ENCODE measurements around the gene TSPAN9. TPM values are rescaled to one million over a fixed set of nuclear protein-coding genes. Genes with fewer than 3 reads are reported as not detected.

Gene TSPAN9
- total RNA-seq, 1 experiment from 2014 or later = 7.7 TPM

DNA sequence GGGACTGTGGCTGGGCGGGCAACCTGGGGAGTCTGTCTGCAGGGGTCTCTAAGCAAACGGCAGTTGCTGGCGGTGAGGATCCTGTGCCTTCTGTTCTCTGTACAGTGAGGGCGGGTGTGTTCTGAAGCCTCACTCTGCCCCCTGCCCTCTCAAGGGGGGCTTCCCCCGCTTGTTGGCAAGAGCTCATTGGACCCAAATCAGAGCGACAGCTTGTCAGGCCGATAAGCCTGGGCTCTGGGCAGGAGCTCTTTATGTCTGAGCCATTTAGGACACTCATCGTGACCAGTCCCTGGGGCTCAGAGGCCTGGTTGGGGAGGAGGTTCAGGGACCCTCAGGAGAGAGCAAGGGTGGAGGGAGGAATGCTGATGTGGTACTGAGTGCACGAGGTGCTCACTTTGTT is 136.0 kb downstream of the TSPAN9 start:
- H3K4me1 ChIP-seq (ENCODE audit: control insufficient read depth, insufficient read depth, low read length) = no peaks in the 10 kb centered on the region
- H3K27me3 ChIP-seq (ENCODE audit: control insufficient read depth, insufficient read depth, low read length) = no peaks in the 10 kb centered on the region
- intact Hi-C loops (cut with micrococcal nuclease; ENCODE audit: unreplicated experiment) (no loop called here), in situ Hi-C loops (cut with HindIII; ENCODE audit: low pct_unique_long_range_greater_than_20kb, low sequenced_read_pairs) (no loop called here)
- ATAC-seq = no peak
- POLR2A ChIA-PET = no interaction called here
- CTCF ChIA-PET = no interaction called here
- no peak overlapping the region for H3K4me3 ChIP-seq (ENCODE audit: low read depth in 2 of 2, low read length in 2 of 2)
- H3K27ac ChIP-seq (ENCODE audit: low read length) = no peak overlapping the region
- no peak for TF ChIP-seq TCF7L2 (IDR thresholded peaks at IDR 0.05; ENCODE audit: low read depth, low read length)
- TF ChIP-seq SIN3A (IDR thresholded peaks at IDR 0.05; ENCODE audit: borderline replicate concordance, insufficient read depth, low read depth, low read length) = no peak
- TF ChIP-seq, protein P1, sequence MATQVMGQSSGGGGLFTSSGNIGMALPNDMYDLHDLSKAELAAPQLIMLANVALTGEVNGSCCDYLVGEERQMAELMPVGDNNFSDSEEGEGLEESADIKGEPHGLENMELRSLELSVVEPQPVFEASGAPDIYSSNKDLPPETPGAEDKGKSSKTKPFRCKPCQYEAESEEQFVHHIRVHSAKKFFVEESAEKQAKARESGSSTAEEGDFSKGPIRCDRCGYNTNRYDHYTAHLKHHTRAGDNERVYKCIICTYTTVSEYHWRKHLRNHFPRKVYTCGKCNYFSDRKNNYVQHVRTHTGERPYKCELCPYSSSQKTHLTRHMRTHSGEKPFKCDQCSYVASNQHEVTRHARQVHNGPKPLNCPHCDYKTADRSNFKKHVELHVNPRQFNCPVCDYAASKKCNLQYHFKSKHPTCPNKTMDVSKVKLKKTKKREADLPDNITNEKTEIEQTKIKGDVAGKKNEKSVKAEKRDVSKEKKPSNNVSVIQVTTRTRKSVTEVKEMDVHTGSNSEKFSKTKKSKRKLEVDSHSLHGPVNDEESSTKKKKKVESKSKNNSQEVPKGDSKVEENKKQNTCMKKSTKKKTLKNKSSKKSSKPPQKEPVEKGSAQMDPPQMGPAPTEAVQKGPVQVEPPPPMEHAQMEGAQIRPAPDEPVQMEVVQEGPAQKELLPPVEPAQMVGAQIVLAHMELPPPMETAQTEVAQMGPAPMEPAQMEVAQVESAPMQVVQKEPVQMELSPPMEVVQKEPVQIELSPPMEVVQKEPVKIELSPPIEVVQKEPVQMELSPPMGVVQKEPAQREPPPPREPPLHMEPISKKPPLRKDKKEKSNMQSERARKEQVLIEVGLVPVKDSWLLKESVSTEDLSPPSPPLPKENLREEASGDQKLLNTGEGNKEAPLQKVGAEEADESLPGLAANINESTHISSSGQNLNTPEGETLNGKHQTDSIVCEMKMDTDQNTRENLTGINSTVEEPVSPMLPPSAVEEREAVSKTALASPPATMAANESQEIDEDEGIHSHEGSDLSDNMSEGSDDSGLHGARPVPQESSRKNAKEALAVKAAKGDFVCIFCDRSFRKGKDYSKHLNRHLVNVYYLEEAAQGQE (IDR thresholded peaks at IDR 0.05; ENCODE audit: insufficient read depth in 1 of 2, low read depth in 2 of 2, low read length in 1 of 2) = no peak
- DNase-seq (ENCODE audit: low read depth, low spot score) = no peak
- BruUV-seq (replicated peaks) = no TSS peak
- H3K36me3 ChIP-seq (ENCODE audit: control insufficient read depth, insufficient read depth, low read length) = no peaks in the 10 kb centered on the region
- H3K9me3 ChIP-seq (ENCODE audit: control insufficient read depth, insufficient read depth, low read depth, low read length) = no peaks in the 10 kb centered on the region

- in situ Hi-C loops (cut with HindIII; ENCODE audit: low pct_unique_long_range_greater_than_20kb, low sequenced_read_pairs) (no loop called here), intact Hi-C loops (cut with micrococcal nuclease; ENCODE audit: unreplicated experiment) (no loop called here)
- no peak overlapping the region for H3K4me3 ChIP-seq (ENCODE audit: low read depth in 2 of 2, low read length in 2 of 2)
- no peak for ATAC-seq
- no peak overlapping the region for H3K27ac ChIP-seq (ENCODE audit: low read length)
- H3K9me3 ChIP-seq (ENCODE audit: control insufficient read depth, insufficient read depth, low read depth, low read length) = no peaks in the 10 kb centered on the region
- no peaks in the 10 kb centered on the region for H3K27me3 ChIP-seq (ENCODE audit: control insufficient read depth, insufficient read depth, low read length)
- BruUV-seq (replicated peaks) = no TSS peak
- ChIA-PET POLR2A (no interaction called here), CTCF (no interaction called here)
- H3K36me3 ChIP-seq (ENCODE audit: control insufficient read depth, insufficient read depth, low read length) = no peaks in the 10 kb centered on the region
- H3K4me1 ChIP-seq (ENCODE audit: control insufficient read depth, insufficient read depth, low read length) = no peaks in the 10 kb centered on the region
- TF ChIP-seq POLR2AphosphoS5 (IDR thresholded peaks at IDR 0.05; ENCODE audit: low read depth, low read length) (no peak), TCF7L2 (IDR thresholded peaks at IDR 0.05; ENCODE audit: low read depth, low read length) (no peak)
- TF ChIP-seq, protein P2, sequence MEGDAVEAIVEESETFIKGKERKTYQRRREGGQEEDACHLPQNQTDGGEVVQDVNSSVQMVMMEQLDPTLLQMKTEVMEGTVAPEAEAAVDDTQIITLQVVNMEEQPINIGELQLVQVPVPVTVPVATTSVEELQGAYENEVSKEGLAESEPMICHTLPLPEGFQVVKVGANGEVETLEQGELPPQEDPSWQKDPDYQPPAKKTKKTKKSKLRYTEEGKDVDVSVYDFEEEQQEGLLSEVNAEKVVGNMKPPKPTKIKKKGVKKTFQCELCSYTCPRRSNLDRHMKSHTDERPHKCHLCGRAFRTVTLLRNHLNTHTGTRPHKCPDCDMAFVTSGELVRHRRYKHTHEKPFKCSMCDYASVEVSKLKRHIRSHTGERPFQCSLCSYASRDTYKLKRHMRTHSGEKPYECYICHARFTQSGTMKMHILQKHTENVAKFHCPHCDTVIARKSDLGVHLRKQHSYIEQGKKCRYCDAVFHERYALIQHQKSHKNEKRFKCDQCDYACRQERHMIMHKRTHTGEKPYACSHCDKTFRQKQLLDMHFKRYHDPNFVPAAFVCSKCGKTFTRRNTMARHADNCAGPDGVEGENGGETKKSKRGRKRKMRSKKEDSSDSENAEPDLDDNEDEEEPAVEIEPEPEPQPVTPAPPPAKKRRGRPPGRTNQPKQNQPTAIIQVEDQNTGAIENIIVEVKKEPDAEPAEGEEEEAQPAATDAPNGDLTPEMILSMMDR (IDR thresholded peaks at IDR 0.05) = no peak
- TF ChIP-seq, protein P1 (IDR thresholded peaks at IDR 0.05; ENCODE audit: insufficient read depth in 1 of 2, low read depth in 2 of 2, low read length in 1 of 2) = no peak
- DNase-seq (ENCODE audit: low read depth, low spot score) = no peak
Measured at GRCh38 chr12:3213768-3214167, 136.6 kb downstream of the TSPAN9 start.
